DOHH2 (cell line): Measurements from ENCODE around the gene PDE4D.

Experiments
- H3F3A ChIP-seq: fragments of 200-600 bp; sonication (generic), shearing (Covaris generic); 2 replicates; pipeline ENCODE4 v1.6.0; 2016; ENCODE audit warnings: antibody characterized with exemption, mild to moderate bottlenecking; ENCODE audit not compliant: control insufficient read depth, insufficient read depth
- H3K27ac ChIP-seq: fragments of 200-600 bp; sonication (generic); 2 replicates; pipeline ENCODE4 v1.5.1; 2014; ENCODE audit warnings: low read depth, mild to moderate bottlenecking, low read length, moderate library complexity
- H3K27me3 ChIP-seq: fragments of 200-600 bp; sonication (generic); 2 replicates; pipeline ENCODE4 v1.6.1; 2014; ENCODE audit warnings: mild to moderate bottlenecking, low read length, mixed read lengths; ENCODE audit not compliant: control insufficient read depth
- H3K36me3 ChIP-seq: fragments of 200-600 bp; sonication (generic); 2 replicates; pipeline ENCODE4 v1.6.1; 2014; ENCODE audit warnings: mild to moderate bottlenecking, low read length, moderate library complexity, mixed read lengths; ENCODE audit not compliant: control insufficient read depth
- H3K4me1 ChIP-seq: fragments of 200-600 bp; sonication (generic); 2 replicates; pipeline ENCODE4 v1.6.1; 2014; ENCODE audit warnings: mild to moderate bottlenecking, low read length, mixed read lengths; ENCODE audit not compliant: control insufficient read depth
- H3K4me2 ChIP-seq: fragments of 200-600 bp; sonication (generic); 2 replicates; pipeline ENCODE4 v1.6.0; 2014; ENCODE audit warnings: mild to moderate bottlenecking, low read length, moderate library complexity
- H3K4me3 ChIP-seq: fragments of 200-600 bp; sonication (generic); 2 replicates; pipeline ENCODE4 v1.5.1; 2014; ENCODE audit warnings: mild to moderate bottlenecking, low read length, mixed read lengths
- H3K79me2 ChIP-seq: fragments of 200-600 bp; sonication (generic); 2 replicates; pipeline ENCODE4 v1.6.1; 2014; ENCODE audit warnings: mild to moderate bottlenecking, low read length, mixed read lengths; ENCODE audit not compliant: control insufficient read depth
- H3K9me2 ChIP-seq: fragments of 200-600 bp; sonication (generic); replicated peaks from 2 replicates; pipeline ENCODE4 v1.6.1; 2014; ENCODE audit warnings: mild to moderate bottlenecking, low read length, mixed read lengths; ENCODE audit not compliant: control insufficient read depth
- H3K9me3 ChIP-seq: fragments of 200-600 bp; sonication (generic); 2 replicates; pipeline ENCODE4 v1.6.1; 2014; ENCODE audit warnings: antibody characterized with exemption, low read length, mixed read lengths; ENCODE audit not compliant: control insufficient read depth, insufficient read depth
- H4K20me1 ChIP-seq: fragments of 200-600 bp; sonication (generic); 2 replicates; pipeline ENCODE4 v1.6.0; 2014; ENCODE audit warnings: low read depth, mild to moderate bottlenecking, antibody characterized with exemption, low read length, moderate library complexity; ENCODE audit not compliant: control insufficient read depth, insufficient read depth
- CTCF ChIP-seq: fragments of 200-600 bp; sonication (generic); IDR thresholded peaks from one replicate; pipeline ENCODE4 v1.5.1; 2014; ENCODE audit warnings: antibody characterized with exemption, mild to moderate bottlenecking, low read depth, low read length; ENCODE audit not compliant: poor library complexity, severe bottlenecking
- EZH2phosphoT487 ChIP-seq: fragments of 200-600 bp; sonication (generic); IDR thresholded peaks from 2 replicates; pipeline ENCODE4 v1.6.1; 2017; ENCODE audit warnings: borderline replicate concordance, mild to moderate bottlenecking, antibody characterized with exemption, low read length, moderate library complexity, mixed read lengths

The PDE4D gene

GRCh38 chr5:59126016-59126707 is 767.4 kb downstream of the PDE4D start:
- Histone ChIP-seq H3K4me3 (peak overlapping the region; percentile 74), H3K27me3 (no peaks in the 10 kb centered on the region), H3K36me3 (no peaks in the 10 kb centered on the region), H3K4me1 (peaks cover 51% of the 10 kb centered on the region), H3K9me3 (no peaks in the 10 kb centered on the region), H3K27ac (peak overlapping the region; percentile 79), H3K4me2 (peak overlapping the region; percentile 85), H3K9me2 (no peaks in the 10 kb centered on the region), H4K20me1 (no peaks in the 10 kb centered on the region), H3K79me2 (no peaks in the 10 kb centered on the region), H3F3A (no peaks in the 10 kb centered on the region)
- TF ChIP-seq EZH2phosphoT487 (no peak), CTCF (no peak)

- no peaks in the 10 kb centered on the region for H3K36me3 ChIP-seq
- H3F3A ChIP-seq: no peaks in the 10 kb centered on the region
- peak overlapping the region; percentile 85 for H3K4me2 ChIP-seq
- H3K4me3 ChIP-seq: peak overlapping the region; percentile 55
- H3K27me3 ChIP-seq: no peaks in the 10 kb centered on the region
- H3K79me2 ChIP-seq: no peaks in the 10 kb centered on the region
- H3K9me3 ChIP-seq: no peaks in the 10 kb centered on the region
- H3K27ac ChIP-seq: peak overlapping the region; percentile 79
- peaks cover 51% of the 10 kb centered on the region for H3K4me1 ChIP-seq
- no peaks in the 10 kb centered on the region for H3K9me2 ChIP-seq
- TF ChIP-seq EZH2phosphoT487: no peak
- TF ChIP-seq CTCF: no peak
- H4K20me1 ChIP-seq: no peaks in the 10 kb centered on the region
Observed at GRCh38 chr5:59125011-59125961, 768.2 kb downstream of the PDE4D start.

GRCh38 chr5:59123595-59124561 is 769.6 kb downstream of the PDE4D start:
- Histone ChIP-seq H3K4me3 (no peak overlapping the region), H3F3A (no peaks in the 10 kb centered on the region), H3K9me3 (no peaks in the 10 kb centered on the region), H3K9me2 (no peaks in the 10 kb centered on the region), H4K20me1 (no peaks in the 10 kb centered on the region), H3K4me2 (peak overlapping the region; percentile 85), H3K79me2 (no peaks in the 10 kb centered on the region), H3K27ac (peak overlapping the region; percentile 79), H3K36me3 (no peaks in the 10 kb centered on the region), H3K4me1 (peaks cover 51% of the 10 kb centered on the region), H3K27me3 (no peaks in the 10 kb centered on the region)
- TF ChIP-seq CTCF (no peak), EZH2phosphoT487 (no peak)
